Heart right ventricle (tissue), 16 donors: ENCODE measurements around the gene ZNF618. TPM values are rescaled to one million over a fixed set of nuclear protein-coding genes. Genes with fewer than 3 reads are reported as not detected.

Source experiments
- ATAC-seq, 8 donors: fragments of 200-7000 bp; cut with Tn5 transposase; one replicate each; pipeline ENCODE4 v1.9.1; 2020; ENCODE audit warnings: mild to moderate bottlenecking in 8 of 8, moderate library complexity in 8 of 8, moderate number of reproducible peaks in 1 of 8
- DNase-seq, 2 donors: peaks; one replicate each; pipeline ENCODE4 v3.0.0-alpha.2; 2020
- H3K27ac ChIP-seq, 10 donors: fragments of 200-600 bp; sonication (generic) in 2 of 10; one replicate each; pipeline versions ENCODE4 v1.5.0 to v1.8.0; 2020 to 2022; ENCODE audit warnings: mild to moderate bottlenecking in 3 of 10
- H3K27me3 ChIP-seq, 7 donors: fragments of 200-600 bp; one replicate each; pipeline ENCODE4 v1.8.0; 2021 to 2022; ENCODE audit warnings: mild to moderate bottlenecking in 2 of 7
- H3K36me3 ChIP-seq, 9 donors: fragments of 200-600 bp; sonication (generic) in 1 of 9; one replicate each; pipeline versions ENCODE4 v1.5.0 to v1.8.0; 2020 to 2022; ENCODE audit warnings: mild to moderate bottlenecking in 2 of 9
- H3K4me1 ChIP-seq, 9 donors: fragments of 200-600 bp; sonication (generic) in 1 of 9; one replicate each; pipeline versions ENCODE4 v1.5.0 to v1.8.0; 2020 to 2022; ENCODE audit warnings: mild to moderate bottlenecking in 4 of 9
- H3K4me3 ChIP-seq, 10 donors: fragments of 200-600 bp; sonication (generic) in 2 of 10; one replicate each; pipeline versions ENCODE4 v1.5.0 to v1.8.0; 2020 to 2022; ENCODE audit warnings: mild to moderate bottlenecking in 7 of 10, moderate library complexity in 2 of 10
- H3K9me3 ChIP-seq, 11 donors: fragments of 200-600 bp in 10 of 11; sonication (generic) in 2 of 11; one replicate each; pipeline versions ENCODE4 v1.5.0 to v1.8.0; 2013 to 2022; ENCODE audit warnings: mild to moderate bottlenecking in 2 of 11, control low read depth in 1 of 11, moderate library complexity in 1 of 11
- WGBS, 2 donors: extraction: QIAGEN DNeasy Blood & Tissue Kit; methylation state at CpG; one replicate each; pipeline ENCODE4 v1.1.7; 2013; ENCODE audit warnings: inconsistent platforms in 1 of 2; 5-methylcytosine and 5-hydroxymethylcytosine counted together
- intact Hi-C, 10 donors: fragments of 100-400 bp; cut with DNase I; formaldehyde crosslinking; loops; one replicate each; pipeline versions ENCODE4 v1.11.1 to v1.14.2; 2022
- polyA plus RNA-seq, 2 donors: library from polyadenylated mRNA; stranded (reverse); fragments of 200-250 nt; gene quantifications; one replicate each; pipeline ENCODE4 v1.2.3, GENCODE V29; 2013
- total RNA-seq, 10 donors: library from RNA; stranded (reverse); fragmentation: NEBNext Ultra II Directional in 3 of 10; extraction: Animal tissue kit (Norgen Biotek cat#: 25700) in 3 of 10; gene quantifications; one replicate each; pipeline versions ENCODE4 v1.2.1 to v1.2.4, GENCODE V29; 2021 to 2023
- TF ChIP-seq, protein P1 (sequence below), 9 donors: fragments of 200-600 bp; sonication (generic) in 2 of 9; IDR thresholded peaks; one replicate each; pipeline versions ENCODE4 v1.5.0 to v1.8.0; 2021 to 2022; ENCODE audit warnings: antibody characterized with exemption in 9 of 9, mild to moderate bottlenecking in 5 of 9, moderate library complexity in 1 of 9
- donor health status: Arrhythmogenic right ventricular cardiomyopathy.
- donor health status: ischemic (EF 13 %, LVEDD 7.1; RV severe dilation, severe dysfunction).
- donor health status: healthy with polysubstance abuse.
- donor health status: DM: no; HTN: yes; CAD: no.
- donor health status: DM: no; HTN: no; CAD: no.
- donor health status: ischemic (EF 25% LVEDD 6.9; RV normal size, moderate dysfunction).
- donor health status: ischemic (EF 25% LVEDD 5.7; RV mildly dilated, moderate dysfunction).
- donor health status: healthy.
- donor health status: DM: yes; HTN: yes; CAD: no.
- donor health status: Ischemic cardiomyopathy.
- donor health status: ischemic (EF 35%, LVEDD 5.7; RV mildly dilated, moderate dysfunction).
- donor health status: nonischemic (EF 11% LVEDD 7.7; RV severe dilation, severe dysfunction).
- donor health status: DM: yes; HTN: yes; CAD: no.
- donor health status: PGD.
- donor health status: ischemic (EF 29% LVEDD 5.4; RV normal size, mild dysfunction).
- donor health status: nonischemic (EF 23%, LVEDD 6.1; RV moderate dilation, normal function).

Gene ZNF618
- total and polyA plus RNA-seq, 12 donors: 0.59 to 2.5 (median 1.6) TPM

DNA sequence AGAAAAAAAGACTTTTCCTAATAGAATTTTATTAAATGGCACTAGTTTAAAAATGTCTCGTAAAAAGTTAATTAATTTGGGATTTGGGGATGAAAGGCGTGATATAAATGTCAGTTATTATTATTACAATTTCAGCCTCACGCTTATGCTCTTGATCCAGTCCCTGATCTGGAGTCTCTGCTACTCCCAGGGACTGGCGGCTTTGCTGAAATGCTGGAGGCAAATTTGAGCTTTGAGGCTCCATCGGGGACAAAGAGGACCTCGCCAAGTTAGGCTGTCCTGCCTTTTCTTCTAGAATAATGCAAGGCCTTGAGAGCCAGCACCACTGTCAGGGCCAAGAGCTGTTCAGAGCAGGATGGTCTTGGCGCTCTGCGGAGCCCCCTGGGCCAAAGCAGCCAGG, 69.7 kb downstream of the ZNF618 start:
- Histone ChIP-seq H3K9me3 (peaks cover 0 to 1% (median 0%) of the 10 kb centered on the region in 11 donors), H3K4me3 (no peak overlapping the region), H3K27me3 (no peaks in the 10 kb centered on the region), H3K4me1 (peaks cover 0 to 12% (median 0%) of the 10 kb centered on the region in 9 donors), H3K27ac (no peak overlapping the region), H3K36me3 (no peaks in the 10 kb centered on the region)
- TF ChIP-seq, protein P1, sequence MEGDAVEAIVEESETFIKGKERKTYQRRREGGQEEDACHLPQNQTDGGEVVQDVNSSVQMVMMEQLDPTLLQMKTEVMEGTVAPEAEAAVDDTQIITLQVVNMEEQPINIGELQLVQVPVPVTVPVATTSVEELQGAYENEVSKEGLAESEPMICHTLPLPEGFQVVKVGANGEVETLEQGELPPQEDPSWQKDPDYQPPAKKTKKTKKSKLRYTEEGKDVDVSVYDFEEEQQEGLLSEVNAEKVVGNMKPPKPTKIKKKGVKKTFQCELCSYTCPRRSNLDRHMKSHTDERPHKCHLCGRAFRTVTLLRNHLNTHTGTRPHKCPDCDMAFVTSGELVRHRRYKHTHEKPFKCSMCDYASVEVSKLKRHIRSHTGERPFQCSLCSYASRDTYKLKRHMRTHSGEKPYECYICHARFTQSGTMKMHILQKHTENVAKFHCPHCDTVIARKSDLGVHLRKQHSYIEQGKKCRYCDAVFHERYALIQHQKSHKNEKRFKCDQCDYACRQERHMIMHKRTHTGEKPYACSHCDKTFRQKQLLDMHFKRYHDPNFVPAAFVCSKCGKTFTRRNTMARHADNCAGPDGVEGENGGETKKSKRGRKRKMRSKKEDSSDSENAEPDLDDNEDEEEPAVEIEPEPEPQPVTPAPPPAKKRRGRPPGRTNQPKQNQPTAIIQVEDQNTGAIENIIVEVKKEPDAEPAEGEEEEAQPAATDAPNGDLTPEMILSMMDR (IDR thresholded peaks at IDR 0.05): no peak
- intact Hi-C loops: no loop called here
- ATAC-seq: no peak
- DNase-seq: no peak
- WGBS, 2 donors: 94 to 97% methylated on average over 8 of the region's 8 CpGs

DNA sequence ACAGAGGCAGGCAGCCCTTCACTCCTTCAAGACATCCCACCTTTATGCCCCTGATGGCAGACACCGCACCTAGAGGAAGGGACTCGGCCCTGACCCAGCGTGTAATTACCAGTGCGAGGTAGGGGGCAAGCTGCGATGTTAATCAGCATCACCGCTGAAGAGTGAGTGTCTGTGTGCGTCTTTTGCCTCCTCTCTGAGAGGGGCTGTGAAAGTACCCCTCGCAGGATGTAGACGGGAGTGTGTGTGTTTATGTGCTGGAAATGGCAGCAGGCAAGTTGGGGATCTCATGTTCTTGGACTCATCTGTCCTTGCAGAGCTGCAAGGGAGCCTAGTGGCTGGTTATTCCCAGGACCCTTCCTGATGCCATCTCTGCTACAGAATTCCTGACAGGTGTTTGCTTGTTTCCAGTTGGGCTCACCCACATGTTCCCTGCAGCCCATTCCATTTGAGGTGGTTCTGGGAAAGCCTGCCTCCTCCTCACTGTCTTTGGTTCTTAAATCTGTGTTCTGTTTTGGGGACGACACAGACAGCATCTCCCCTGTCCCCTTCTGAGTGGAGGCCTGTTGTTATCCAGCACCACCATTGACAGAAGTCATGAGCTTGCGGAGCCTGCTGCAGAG, 70.5 kb downstream of the ZNF618 start:
- intact Hi-C loops: no loop called here
- DNase-seq (no peak), ATAC-seq (no peak)
- H3K4me1 ChIP-seq: peaks cover 0 to 7% (median 0%) of the 10 kb centered on the region in 9 donors
- TF ChIP-seq, protein P1 (IDR thresholded peaks at IDR 0.05): no peak
- no peak overlapping the region for H3K27ac ChIP-seq
- H3K27me3 ChIP-seq: no peaks in the 10 kb centered on the region
- H3K36me3 ChIP-seq: no peaks in the 10 kb centered on the region
- WGBS, 2 donors: 93 to 97% methylated on average over 11 of the region's 11 CpGs
- no peak overlapping the region for H3K4me3 ChIP-seq
- no peaks in the 10 kb centered on the region for H3K9me3 ChIP-seq

DNA sequence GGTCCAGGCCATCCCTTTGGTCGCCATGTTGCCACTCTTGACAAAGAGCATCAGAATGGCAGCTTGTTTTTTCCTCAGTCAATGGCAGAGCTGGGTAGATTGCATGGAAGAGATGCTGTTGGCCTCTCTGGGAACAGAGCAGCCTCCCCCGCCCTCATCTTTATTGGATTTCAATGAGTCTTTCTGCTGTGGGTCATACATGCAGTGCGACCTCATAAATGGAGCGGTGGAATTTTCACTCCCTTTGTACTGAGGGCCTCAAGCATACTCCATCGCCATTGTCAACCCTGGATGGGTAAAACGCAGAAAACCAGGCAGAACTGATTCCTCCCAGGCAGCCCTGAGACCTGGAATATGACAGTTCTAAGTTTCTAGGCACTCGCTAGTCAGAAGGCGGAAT, 71.8 kb downstream of the ZNF618 start:
- TF ChIP-seq, protein P1 (IDR thresholded peaks at IDR 0.05): no peak
- DNase-seq (no peak), ATAC-seq (no peak)
- no peaks in the 10 kb centered on the region for H3K27me3 ChIP-seq
- no peaks in the 10 kb centered on the region for H3K36me3 ChIP-seq
- no peak overlapping the region for H3K27ac ChIP-seq
- H3K9me3 ChIP-seq: no peaks in the 10 kb centered on the region
- no peak overlapping the region for H3K4me3 ChIP-seq
- 91% methylated on average over 8 of the region's 8 CpGs for WGBS, 2 donors
- intact Hi-C loops: no loop called here
- no peaks in the 10 kb centered on the region for H3K4me1 ChIP-seq

DNA sequence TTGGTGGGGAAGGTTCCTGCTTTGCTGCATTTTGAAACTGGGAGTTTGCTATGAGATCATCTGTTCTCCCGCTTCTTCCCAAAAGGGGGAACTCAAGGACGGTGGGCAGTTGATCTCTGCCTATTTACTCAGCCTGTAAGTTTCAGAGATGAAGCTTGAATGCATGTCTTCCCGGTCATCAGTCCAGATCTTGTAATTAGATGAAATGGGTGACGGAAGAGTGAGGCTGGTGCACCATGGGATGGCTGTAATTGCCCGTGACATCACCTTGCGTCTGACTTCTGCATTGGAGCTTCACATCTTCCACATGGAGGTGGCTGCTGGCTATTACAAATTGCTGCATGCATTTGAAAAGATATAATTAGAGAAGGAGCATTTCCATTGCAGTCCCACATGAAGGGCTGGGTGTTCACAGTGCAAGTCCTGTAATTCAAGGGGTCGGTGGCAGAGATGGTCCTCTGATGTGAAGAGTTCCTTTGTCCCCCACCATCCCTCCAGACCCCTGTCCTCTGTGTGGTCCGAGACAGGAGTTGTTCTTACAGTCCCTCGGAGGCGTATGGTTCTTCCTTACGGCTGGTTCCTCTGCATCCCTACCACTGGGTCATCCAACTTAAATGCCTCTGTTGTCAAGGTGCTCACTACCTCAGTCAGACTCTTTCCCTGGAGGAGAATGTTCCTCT, 72.9 kb downstream of the ZNF618 start:
- DNase-seq (no peak), ATAC-seq (no peak)

More for the DNA sequence above, 72.9 kb downstream of the ZNF618 start:
- intact Hi-C loops: no loop called here
- Histone ChIP-seq H3K9me3 (no peaks in the 10 kb centered on the region), H3K4me1 (peaks cover 0 to 2% (median 0%) of the 10 kb centered on the region in 9 donors), H3K4me3 (no peak overlapping the region), H3K36me3 (no peaks in the 10 kb centered on the region), H3K27ac (no peak overlapping the region), H3K27me3 (no peaks in the 10 kb centered on the region)
- TF ChIP-seq, protein P1 (IDR thresholded peaks at IDR 0.05): no peak
- WGBS, 2 donors: 87 to 88% methylated on average over 11 of the region's 11 CpGs
